ENCODE data around the gene MAP1LC3B.
"Not testable (repeated sequence)": the region's sequence is repeated elsewhere in the genome, so short reads cannot be mapped to it uniquely, and the experiment has no call there.

Gene MAP1LC3B

DNA sequence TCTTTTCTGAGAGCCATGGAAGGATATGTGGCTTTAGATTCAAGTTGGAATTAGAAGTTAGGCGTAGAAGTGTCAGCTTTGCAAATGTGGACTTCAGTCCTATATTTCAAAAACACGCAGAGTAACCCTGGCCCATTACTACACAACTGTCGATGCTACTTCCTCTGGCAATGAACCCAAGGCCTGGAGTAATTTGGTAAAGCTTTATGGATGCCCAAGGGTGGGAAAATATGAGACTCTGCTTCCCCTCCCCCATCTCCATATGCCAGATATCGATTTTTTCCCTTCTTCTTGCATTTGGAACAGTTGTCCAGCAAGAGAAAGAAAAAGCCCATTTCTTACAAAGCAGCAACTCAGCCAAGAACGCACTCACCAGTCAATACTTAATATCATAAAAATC is 2.9 kb upstream of the MAP1LC3B start:
- no peak overlapping the region for H3K4me3 ChIP-seq (ENCODE audit: low read depth, low read length)
- TF ChIP-seq, protein P1, sequence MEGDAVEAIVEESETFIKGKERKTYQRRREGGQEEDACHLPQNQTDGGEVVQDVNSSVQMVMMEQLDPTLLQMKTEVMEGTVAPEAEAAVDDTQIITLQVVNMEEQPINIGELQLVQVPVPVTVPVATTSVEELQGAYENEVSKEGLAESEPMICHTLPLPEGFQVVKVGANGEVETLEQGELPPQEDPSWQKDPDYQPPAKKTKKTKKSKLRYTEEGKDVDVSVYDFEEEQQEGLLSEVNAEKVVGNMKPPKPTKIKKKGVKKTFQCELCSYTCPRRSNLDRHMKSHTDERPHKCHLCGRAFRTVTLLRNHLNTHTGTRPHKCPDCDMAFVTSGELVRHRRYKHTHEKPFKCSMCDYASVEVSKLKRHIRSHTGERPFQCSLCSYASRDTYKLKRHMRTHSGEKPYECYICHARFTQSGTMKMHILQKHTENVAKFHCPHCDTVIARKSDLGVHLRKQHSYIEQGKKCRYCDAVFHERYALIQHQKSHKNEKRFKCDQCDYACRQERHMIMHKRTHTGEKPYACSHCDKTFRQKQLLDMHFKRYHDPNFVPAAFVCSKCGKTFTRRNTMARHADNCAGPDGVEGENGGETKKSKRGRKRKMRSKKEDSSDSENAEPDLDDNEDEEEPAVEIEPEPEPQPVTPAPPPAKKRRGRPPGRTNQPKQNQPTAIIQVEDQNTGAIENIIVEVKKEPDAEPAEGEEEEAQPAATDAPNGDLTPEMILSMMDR (IDR thresholded peaks at IDR 0.05; ENCODE audit: insufficient read depth, low read depth, low read length, missing control alignments) = no peak
- no peak for DNase-seq (ENCODE audit: low read depth)

DNA sequence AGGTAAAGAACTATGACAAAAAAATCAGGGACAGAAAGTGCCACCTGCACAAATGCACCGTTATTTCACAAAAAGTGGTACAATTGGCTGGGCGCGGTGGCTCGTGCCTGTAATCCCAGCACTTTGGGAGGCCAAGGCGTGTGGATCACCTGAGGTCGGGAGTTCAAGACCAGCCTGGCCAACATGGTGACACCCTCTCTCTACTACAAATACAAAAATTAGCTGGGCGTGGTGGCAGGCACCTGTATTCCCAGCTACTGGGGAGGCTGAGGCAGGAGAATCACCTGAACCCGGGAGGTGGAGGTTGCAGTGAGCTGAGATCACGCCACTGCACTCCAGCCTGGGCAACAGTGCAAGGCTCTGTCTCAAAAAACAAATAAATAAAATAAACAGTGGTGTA is 2.2 kb upstream of the MAP1LC3B start:
- not testable (repeated sequence) for DNase-seq (ENCODE audit: low read depth); H3K4me3 ChIP-seq (ENCODE audit: low read depth, low read length)

- H3K4me3 ChIP-seq (ENCODE audit: low read depth, low read length) = peak overlapping the region; percentile 73
- DNase-seq (ENCODE audit: low read depth) = no peak
- TF ChIP-seq, protein P1 (IDR thresholded peaks at IDR 0.05; ENCODE audit: insufficient read depth, low read depth, low read length, missing control alignments) = no peak
These were observed 1.4 kb upstream of the MAP1LC3B start for GRCh38 chr16:87390641-87391323.

DNA sequence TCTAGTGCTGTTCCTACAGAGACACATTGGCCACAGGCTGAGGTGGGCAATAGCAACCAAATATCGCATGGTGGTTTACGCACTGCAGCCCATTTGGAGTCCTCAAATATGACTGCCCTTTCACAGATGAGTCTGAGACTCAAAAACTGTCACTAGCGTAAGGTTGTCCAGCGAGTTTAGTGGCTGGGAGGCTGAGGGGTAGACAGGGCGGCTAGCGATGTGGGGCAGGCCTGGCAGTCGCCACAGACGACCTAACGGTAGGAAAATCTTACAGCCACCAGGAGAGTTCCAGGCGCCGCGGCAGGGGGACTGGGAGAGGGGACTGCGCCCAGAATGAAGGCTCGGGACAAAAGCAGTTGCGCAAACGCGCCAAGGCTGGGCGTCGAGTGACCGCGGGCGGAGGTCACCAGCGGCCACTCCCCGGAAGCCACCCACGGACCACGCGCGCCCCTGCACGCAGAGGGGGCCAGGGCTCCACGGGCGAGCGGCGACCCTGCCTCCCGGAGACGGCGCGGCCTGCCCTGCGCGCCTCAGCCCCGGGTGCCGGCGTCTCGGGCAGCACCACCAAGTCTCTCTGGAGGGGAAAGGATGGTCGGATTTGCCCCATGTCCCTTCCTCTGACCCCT is 699 bp upstream of the MAP1LC3B start:
- H3K4me3 ChIP-seq (ENCODE audit: low read depth, low read length) = peak overlapping the region; percentile 73
- TF ChIP-seq, protein P1 (IDR thresholded peaks at IDR 0.05; ENCODE audit: insufficient read depth, low read depth, low read length, missing control alignments) = no peak
- DNase-seq (ENCODE audit: low read depth) = no peak

GRCh38 chr16:87392821-87393679 is 914 bp downstream of the MAP1LC3B start:
- TF ChIP-seq, protein P1 (IDR thresholded peaks at IDR 0.05; ENCODE audit: insufficient read depth, low read depth, low read length, missing control alignments) = peak; percentile 12
- H3K4me3 ChIP-seq (ENCODE audit: low read depth, low read length) = peak overlapping the region; percentile 74
- DNase-seq (ENCODE audit: low read depth) = peak; percentile 40

DNA sequence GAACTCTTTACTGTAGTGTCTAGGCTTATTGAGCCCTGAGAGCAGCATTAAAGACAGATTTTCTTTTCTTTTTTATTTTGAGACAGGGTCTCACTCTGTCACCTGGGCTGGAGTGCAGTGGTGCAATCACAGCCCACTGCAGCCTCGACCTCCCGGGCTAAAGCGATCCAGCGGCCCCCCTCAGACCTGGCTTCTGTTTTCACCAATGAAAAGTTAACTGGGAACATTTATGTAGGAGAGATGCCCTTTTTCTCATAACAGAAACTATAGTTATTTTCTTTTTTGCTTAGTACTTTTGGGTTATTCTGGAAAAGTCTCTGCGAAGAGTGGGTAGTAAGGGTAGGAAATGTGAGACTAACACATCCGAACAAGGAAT is 1.5 kb downstream of the MAP1LC3B start:
- DNase-seq (ENCODE audit: low read depth) = no peak
- peak overlapping the region; percentile 74 for H3K4me3 ChIP-seq (ENCODE audit: low read depth, low read length)
- TF ChIP-seq, protein P1 (IDR thresholded peaks at IDR 0.05; ENCODE audit: insufficient read depth, low read depth, low read length, missing control alignments) = no peak

GRCh38 chr16:87395181-87395842 is 3.2 kb downstream of the MAP1LC3B start:
- no peak overlapping the region for H3K4me3 ChIP-seq (ENCODE audit: low read depth, low read length)
- DNase-seq (ENCODE audit: low read depth) = no peak
- TF ChIP-seq, protein P1 (IDR thresholded peaks at IDR 0.05; ENCODE audit: insufficient read depth, low read depth, low read length, missing control alignments) = no peak
